T47D (cell line): ENCODE results near the gene RAP1GAP2.

Source experiments
- DNase-seq, 2 experiments: peaks; one replicate each; pipeline versions ENCODE4 v3.0.0 to v3.0.0-alpha.2; 2011 to 2012; ENCODE audit warnings: low read depth in 1 of 2, low spot score in 1 of 2
- JUND ChIP-seq: IDR thresholded peaks from 2 replicates; pipeline ENCODE4 v1.6.1; 2012; ENCODE audit warnings: low read depth
- in situ Hi-C: cut with HindIII; loops from 2 replicates; pipeline ENCODE4 v1.10.0; 2016; ENCODE audit warnings: low sequenced_read_pairs, low pct_unique_long_range_greater_than_20kb

The RAP1GAP2 gene

DNA sequence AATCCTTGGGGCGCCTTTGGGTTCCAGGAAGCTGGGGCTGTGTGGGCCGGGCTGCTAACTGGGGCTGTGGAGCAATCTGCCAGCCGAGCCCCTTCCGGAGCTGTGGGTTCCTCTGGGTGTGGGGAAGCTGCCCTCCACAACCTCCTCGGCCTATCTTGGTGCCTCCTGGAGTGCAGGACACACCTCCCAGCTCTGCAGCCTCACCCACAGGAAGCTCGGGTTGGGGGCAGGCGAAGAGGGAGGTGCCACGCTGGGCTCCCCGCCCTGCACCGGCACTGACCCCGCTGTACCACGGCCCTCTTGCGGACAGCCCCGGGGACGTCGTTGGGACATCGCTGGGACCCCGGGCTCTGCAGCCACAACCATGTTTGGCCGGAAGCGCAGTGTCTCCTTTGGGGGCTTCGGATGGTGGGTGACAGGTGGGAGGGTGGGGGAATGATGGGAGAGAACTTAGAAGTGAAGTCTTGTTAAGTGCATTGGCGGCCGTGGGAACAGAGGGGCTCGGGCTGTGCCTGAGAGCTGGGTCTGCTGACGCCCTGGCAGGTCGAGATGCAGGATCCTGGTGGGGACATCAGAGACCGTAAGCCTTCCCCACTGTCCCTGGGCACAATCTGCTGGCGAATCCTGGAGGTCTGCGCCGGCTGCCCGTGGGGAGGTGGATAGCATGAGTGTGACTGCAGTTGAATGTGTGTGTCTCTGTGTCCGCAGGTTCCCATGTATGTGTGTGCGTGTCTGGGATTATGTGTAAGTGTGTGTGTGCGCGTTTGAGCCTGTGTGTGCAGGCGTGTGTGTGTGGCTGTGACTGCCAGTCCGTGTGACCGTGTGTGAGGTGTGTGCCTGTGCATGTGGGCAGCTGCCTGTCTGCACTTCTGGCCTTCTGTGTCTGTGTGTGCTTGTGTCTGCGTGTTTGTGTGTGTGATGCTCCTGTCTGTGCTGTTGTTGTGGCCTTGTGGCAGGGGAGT lies at the start of gene RAP1GAP2:
RAP1GAP2 (plus strand) TSS at position 275 of the 962 bp plus-strand sequence; CDS start at position 365, 90 bp downstream.
- in situ Hi-C loops: no loop called here
- TF ChIP-seq JUND: no peak
- DNase-seq: no peak

DNA sequence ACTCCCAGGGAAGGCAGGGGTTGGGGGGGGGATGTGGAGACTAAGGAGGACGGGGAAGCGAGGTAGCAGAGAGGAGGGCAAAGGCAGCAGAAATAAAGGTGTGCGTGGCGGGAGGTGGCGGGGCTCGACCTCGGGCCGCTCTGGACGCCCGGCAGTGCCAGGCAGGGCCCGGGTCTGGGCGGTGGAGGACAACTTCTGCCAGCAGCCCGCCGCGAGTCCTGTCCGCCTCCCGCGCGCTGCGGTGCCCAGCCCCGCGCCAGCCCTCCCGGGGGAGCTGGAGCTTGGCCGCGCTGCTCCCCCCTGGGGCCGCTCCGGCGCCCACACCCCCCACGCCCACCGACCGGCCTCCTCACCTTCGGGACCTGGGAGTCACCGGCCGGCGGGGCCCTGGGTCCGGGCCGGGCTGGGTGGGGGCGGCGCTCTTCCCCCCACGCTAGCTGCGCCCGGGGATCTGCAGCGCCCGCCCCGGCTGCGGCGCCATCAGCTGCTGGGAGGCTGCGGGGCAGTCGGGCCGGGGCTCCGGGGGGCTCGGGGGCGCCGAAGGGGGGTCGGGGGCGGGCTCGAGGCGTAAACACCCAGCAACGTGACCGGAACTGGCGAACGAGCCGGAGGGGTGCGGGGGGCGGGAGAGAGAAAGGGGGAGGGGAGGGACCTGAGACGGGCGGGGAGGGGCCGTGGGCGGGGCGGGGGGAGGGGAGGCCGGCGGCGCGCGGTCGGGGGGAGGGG lies 47.0 kb upstream of the RAP1GAP2 start, which contains the start of gene CCDC92B:
CCDC92B (minus strand) TSS at position 595 of the 726 bp plus-strand sequence. CDS start 14,507 bp downstream, outside the sequence.
- no peak for TF ChIP-seq JUND
- no peak for DNase-seq
- in situ Hi-C loops: no loop called here

DNA sequence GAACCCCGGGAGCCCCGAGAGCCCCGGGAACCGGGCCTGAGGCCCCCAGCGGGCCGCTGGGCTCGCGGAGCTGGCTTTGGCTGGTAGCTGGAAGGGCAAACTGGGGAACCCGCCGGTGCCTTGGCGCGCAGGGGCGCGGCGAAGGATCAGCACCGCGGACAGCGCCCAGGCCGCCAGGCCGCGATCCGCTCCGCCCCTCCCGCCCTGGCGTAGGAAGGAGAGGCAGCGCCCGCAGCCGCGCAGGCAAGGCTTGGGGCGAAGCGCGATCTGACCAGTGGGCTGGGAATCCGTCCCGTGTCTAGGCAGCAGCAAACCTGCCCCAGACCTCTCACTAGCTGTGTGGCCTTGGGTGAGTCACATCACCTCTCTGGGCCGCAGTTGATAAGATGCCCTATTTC lies 46.5 kb upstream of the RAP1GAP2 start:
- DNase-seq: peak; percentile 78 to 89
- in situ Hi-C loops: no loop called here
- TF ChIP-seq JUND: no peak

DNA sequence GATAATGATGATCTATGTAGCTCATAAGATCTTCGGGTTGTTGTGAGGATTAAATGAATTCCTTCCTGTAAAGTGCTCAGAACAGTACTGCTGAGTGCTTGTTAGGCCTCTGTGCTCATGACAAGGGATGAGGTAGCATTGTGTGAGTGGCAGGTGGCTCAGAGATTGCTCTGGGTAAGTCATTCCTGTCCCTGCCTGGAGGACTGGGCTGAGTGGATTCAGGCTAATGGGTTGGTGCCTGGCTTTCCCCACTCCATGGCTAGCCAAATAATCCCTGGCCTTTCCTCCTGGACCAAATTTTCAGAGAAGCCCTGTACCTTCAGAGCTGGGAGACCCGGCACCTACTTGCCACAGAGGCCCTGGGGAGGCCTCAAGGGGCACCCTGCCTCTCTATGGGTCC lies 45.5 kb upstream of the RAP1GAP2 start:
- no peak for TF ChIP-seq JUND
- in situ Hi-C loops: no loop called here
- DNase-seq: no peak

DNA sequence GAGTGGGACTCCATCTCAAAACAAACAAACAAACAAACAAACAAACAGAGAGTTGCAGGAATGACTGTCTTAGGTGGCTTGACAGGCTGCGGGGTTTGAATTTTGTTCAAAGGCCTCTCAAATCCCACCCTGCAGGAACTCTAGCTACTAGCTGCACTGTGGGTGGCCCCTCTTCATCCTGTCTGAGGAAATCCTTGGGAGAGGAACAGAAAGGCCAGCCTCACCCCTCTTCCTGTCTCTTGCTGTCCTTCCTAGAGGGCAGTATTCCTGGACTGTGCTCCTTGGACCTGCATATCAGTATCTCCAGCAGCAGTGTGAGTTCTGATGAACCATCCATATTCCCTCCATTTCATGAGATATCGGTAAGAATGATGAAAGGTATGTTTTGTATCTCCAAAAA lies 44.7 kb upstream of the RAP1GAP2 start:
- TF ChIP-seq JUND: no peak
- no peak for DNase-seq
- in situ Hi-C loops: no loop called here

DNA sequence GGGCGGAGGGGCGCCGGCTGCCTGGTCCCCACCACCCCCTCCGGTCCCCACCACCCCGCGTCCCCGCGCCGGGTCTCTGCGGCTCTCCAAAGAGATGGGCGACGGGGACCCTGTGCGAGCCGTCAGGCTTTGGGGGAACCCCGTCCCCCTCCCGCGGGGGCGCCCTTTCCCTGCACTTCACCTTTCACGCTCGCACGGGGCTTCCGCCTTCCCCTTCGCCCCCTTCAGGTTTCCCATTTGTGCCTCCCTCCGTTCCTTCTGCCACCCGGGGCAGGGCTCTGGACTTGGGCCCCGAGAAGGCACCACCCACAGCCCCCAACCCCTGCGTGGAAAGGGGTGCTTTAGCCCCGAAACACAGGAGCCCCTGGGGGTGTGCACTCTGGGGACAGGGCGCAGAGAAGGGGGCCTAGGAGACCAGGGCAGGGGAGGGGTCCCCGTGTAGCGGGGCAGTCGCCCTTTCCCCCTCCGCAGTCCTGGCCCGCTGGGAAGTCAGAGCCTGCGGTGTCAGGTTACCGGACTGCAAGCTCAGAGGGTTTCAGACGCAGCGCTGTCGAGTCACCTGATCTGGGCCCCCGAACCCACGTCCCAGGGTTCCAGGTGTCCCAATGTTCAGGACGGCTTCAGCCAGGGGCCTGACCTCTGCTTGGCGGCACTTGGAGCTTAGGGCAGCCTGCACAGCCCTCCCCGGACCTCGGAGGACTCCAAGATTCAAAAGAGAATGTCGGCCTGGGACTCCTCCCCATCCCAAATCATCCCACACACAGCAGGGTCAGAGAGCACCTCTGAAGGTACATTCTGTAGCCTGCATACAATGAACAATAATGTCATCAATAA lies 40.1 kb upstream of the RAP1GAP2 start:
- TF ChIP-seq JUND: no peak
- peak in 1 of 2 experiments; percentile 33 for DNase-seq
- in situ Hi-C loops: no loop called here

DNA sequence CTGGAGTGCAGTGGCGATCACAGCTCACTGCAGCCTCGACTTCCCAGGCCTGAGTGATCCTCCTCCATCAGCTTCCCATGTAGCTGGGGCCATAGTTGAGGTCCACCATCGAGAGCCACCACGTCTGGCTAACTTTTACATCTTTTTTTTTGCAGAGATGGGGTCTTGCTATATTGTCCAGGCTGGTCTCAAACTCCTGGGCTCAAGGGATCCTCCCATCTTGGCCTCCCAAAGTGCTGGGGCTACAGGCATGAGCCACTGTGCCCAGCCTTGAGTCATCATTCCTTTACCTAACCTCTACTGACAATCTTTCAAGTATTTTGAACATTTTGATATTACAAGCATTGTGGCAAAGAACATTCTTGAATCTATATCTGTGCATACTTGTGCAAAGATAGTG lies 37.4 kb upstream of the RAP1GAP2 start:
- DNase-seq: no peak
- in situ Hi-C loops: no loop called here
- TF ChIP-seq JUND: no peak

DNA sequence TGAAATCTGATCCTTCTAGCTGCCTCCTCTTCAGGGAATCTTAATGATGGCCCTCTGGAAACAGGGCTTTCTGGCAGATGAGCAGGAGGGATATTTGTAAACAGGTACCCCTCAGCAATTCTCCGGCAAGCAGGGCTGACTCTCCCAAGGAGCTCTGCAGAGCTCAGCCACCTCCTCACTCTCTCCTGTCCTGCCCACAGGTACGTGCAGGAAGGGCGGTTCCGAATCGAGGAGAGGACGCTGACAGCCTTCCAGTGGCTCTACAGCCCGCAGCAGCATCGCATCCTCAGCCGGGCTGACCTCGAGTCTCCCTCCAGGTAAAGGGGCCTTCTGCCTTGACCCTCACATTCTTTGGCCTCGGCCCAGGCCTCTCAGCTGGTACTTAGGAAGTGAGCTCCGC lies 26.1 kb upstream of the RAP1GAP2 start:
- in situ Hi-C loops: no loop called here
- no peak for TF ChIP-seq JUND
- no peak for DNase-seq

DNA sequence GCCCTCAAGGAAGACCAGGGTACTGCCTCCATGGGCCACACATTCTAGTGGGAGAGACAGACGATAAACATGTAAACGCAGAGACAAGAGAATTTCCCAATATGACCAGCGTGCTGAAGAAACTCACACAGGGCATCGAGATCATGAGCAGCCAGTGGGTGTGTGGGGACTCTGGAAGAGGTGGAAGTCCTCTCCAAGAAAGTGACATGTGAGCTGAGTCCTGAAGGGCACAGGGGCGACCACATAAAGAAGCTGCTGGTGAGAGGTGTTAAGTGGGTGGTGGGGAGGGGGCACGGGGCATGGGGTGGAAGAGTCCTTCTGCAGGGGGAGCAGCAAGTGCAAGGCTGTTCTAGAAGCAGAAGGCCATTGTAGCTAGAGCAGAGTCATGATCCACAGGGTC lies 21.0 kb upstream of the RAP1GAP2 start:
- in situ Hi-C loops: no loop called here
- no peak for DNase-seq
- TF ChIP-seq JUND: no peak

DNA sequence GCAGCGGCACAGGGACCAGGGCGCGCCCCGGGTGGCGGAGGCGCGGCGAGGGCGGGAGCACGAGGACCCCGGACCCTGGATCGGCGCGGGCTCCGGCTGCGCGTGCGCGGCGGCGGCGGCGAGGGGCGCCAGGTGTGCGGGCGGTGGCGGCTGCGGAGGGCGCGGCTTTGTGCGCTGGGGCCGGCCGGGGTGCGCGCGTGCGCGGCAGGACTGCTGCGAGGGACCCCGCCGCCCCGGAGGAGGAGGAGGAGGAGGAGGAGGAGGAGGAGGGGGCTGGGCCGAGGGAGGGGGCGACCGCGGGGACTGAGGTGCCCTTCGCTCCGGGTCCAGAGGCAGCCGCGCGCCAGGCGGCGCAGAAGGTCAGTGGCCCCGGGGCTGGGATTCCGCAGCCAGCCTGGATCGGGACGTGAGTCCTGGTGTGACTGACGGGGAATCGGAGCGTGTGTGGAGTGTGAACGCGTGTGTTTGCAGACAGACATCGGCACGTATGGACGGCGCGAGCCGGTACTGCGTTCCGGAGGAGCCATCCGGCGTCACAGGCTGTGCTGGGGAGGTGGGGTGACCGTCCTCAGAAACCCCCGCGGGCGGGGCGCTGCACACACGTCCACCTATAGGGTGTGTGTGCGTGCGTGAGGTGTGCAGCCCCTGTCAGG lies 19.5 kb upstream of the RAP1GAP2 start:
- in situ Hi-C loops: no loop called here
- no peak for TF ChIP-seq JUND
- peak in 1 of 2 experiments; percentile 33 for DNase-seq

DNA sequence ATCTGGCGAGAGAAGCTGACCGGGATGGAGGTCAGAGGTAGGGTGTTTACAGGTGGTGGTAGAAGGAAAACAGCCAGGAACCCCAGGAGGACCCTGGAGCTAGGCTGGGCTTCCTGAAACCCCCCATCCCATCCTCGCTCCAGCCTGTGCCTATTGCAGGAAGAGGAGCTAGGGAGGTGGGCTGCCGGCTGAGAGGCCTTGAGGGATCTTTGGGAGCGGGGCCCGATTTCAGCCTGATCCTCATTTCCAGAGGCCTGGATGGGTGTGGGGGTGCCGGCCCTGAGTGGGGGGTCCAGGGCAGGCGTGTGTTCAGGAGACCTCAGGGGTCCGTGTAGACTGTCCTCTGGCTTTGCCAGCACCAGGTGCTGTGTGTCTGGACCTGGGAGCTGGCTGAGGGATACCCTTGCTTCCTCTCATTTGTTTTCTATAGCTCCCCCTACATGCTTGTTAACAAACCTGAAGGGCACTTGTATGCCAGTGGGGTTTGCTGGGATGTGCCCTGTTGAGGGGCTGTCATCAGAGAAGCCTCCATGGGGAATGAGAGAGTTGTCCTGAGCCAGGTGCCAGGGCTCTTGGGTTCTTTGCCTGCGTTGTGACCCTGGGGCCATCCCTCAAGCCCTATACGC lies 18.9 kb upstream of the RAP1GAP2 start:
- no peak for TF ChIP-seq JUND
- in situ Hi-C loops: no loop called here
- no peak for DNase-seq
